GM19328 (cell line): Measurements from ENCODE around the gene HIPK2.
"Not testable (repeated sequence)": the region's sequence is repeated elsewhere in the genome, so short reads cannot be mapped to it uniquely, and the experiment has no call there.

Source experiments
- ATAC-seq: cut with Tn5 transposase; IDR thresholded peaks from one replicate; pipeline ENCODE4 v1.9.1; 2021; ENCODE audit warnings: mild to moderate bottlenecking, moderate library complexity; ENCODE audit not compliant: unreplicated experiment

Gene HIPK2

GRCh38 chr7:139635526-139636302 lies 142.1 kb downstream of the HIPK2 start:
- ATAC-seq: no peak

DNA sequence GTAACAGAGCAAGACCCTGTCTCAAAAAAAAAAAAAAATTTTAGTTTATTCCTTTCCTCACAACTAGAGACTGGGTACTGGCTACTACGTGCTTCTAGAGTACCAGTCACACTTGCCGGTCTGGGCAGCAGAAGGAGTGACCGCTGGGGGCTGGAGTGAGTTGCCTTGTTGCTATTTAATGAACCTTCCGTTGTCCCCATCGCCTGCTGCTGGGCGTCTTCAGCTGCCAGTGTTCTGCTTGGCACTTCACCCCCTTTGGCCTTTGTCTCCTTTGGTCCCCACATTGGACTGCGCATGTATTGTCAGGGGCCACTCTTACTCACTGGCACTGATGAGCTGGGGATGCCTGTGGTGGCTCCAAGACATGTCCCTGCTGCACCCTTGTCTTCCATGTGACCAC lies 143.7 kb downstream of the HIPK2 start:
- no peak for ATAC-seq

GRCh38 chr7:139631520-139632031 lies 146.2 kb downstream of the HIPK2 start:
- ATAC-seq: no peak

- no peak for ATAC-seq
Observed at GRCh38 chr7:139630643-139631519, 146.9 kb downstream of the HIPK2 start.

DNA sequence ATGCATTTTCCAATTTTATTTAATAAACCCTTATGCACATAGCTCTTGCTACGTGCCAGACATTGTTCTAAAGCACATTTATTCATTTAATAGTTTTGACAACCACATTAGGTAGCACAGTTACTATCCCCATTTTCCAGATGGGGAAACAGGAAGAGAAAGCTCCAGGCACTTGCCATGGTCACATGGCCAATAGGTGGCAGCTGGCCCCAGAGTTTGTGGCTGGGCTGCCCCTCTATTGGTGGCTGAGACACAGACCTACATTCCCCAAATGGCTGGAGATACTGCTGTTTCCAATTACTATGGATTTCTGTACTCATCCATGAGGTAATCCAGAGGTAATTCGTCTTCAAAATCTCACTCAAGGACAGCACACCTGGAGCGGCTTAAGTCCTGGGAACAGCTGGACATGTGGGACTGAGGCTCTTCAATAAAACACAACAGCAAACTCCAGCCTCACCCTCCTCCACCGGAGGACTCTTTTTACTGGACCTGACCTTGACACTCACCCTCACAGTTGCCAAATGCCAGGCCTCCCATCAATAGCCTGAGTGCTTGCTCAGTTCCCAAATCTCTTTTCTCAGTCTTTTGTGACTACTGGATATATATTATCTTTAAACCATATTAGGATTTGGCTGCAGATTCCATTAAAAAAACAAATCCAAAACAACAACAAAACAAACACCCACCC lies 148.3 kb downstream of the HIPK2 start:
- no peak for ATAC-seq

GRCh38 chr7:139627831-139628230 lies 150.0 kb downstream of the HIPK2 start:
- ATAC-seq: no peak

- no peak for ATAC-seq
Observed at GRCh38 chr7:139626817-139627216, 151.0 kb downstream of the HIPK2 start.

DNA sequence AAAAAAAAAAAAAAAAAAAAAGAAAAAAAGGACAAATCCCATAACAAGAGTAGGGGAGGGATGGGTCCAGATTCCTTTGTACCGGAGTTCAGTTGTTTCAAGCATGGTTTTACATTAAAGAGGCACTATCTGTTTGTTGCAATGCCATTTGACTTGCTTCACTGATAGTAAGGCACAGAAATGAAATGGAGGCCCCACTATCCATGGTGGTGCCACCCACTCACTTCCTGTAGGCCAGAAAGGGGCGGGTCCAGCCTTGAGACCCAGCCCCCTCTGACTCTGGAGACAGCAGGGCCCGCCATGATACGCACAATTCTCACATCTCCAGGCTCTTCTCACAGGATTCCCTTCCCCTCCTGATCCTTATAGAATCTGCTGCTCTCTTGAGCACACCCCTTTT lies 154.3 kb downstream of the HIPK2 start:
- ATAC-seq: no peak

GRCh38 chr7:139620676-139621344 lies 157.0 kb downstream of the HIPK2 start:
- no peak for ATAC-seq

- ATAC-seq: no peak
Observed at GRCh38 chr7:139619367-139619657, 158.5 kb downstream of the HIPK2 start.

GRCh38 chr7:139618482-139619366 lies 159.1 kb downstream of the HIPK2 start:
- no peak for ATAC-seq

DNA sequence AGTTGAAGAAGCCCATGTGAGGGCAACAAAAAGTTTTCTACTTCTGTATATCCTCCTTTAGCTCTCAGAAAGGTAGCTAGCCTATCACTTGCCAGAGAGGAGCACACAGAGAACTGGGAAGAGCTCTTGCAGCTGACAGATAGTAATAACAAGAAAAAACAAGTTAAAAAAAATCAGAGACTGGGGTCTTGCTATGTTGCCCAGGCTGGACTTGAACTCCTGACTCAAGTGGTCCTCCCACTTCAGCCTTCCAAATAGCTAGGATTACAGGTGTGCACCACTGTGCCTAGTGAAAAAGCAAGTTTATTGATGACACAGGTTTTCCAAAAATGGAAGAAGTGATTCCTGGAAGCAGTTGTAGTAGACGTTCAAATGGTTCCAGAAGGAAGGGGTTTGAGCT lies 160.7 kb downstream of the HIPK2 start:
- no peak for ATAC-seq

DNA sequence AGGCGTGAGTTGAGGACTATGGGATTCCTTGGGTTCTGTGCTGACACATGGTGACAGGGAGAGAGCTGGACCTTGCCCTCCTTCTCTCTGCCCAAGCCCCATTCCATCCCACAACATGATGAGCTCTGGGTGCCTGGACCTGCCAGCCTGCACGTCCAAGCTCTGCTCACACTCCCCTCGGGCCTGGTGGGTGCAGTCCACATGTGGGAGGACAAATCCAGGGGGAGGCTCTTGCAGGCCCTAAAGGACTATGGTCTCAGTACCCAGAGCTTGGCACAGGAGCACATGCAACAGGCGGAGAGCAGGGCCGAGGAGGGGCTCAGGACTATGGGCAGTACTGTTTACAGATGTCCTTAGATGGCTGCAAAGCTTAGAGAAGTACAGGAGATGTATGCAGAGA lies 162.9 kb downstream of the HIPK2 start:
- no peak for ATAC-seq

- ATAC-seq: no peak
Observed at GRCh38 chr7:139613971-139614411, 163.8 kb downstream of the HIPK2 start.

- not testable (repeated sequence) for ATAC-seq
Observed at GRCh38 chr7:139611556-139611955, 166.2 kb downstream of the HIPK2 start.

GRCh38 chr7:139610595-139610994 lies 167.2 kb downstream of the HIPK2 start:
- ATAC-seq: no peak

GRCh38 chr7:139603896-139604295 lies 173.9 kb downstream of the HIPK2 start:
- ATAC-seq: no peak

DNA sequence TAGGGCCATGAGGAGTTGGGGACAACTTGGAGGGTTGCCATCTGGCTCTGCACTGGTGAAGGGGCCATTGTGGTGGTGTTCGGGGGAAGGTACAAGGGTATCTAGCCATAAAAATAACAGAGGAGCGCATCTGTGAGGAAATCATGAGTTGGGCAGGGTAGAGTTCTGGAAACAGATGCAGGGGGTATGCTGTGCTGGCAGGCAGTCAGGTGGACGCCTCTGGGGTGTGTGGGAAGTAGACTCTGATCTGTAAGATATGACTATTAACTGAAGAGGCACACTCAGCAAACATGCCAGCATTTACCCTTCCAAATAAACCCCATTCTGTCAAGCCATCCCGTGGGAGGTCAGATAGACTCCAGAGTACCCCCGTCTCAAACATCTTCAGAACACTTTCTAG lies 174.5 kb downstream of the HIPK2 start:
- ATAC-seq: no peak

DNA sequence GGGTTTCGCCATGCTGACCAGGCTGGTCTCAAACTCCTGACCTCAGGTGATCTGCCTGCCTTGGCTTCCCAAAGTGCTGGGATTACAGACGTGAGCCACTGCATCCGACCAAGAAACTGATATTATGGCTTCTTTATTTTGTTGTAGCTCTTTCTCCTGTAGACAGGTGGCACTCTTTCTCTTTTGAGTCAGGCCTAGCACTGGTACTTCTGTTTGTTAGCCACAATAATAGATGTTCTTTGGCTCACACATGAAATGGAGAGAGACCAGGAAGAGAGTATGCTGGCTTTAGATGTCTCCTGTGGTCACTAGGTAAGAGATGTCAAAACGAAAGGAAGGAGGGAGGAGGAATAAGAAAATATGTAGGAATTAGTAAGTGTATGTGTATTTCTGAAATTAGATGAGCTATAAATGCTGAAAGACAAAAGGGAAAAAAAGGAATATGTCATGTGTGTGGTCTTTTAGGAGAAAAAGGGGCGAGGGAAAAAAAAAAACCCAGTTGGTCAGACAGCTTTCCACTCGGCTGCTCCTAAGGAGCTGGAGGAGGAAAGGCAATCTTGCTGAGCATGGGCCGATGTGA lies 175.6 kb downstream of the HIPK2 start:
- no peak for ATAC-seq

DNA sequence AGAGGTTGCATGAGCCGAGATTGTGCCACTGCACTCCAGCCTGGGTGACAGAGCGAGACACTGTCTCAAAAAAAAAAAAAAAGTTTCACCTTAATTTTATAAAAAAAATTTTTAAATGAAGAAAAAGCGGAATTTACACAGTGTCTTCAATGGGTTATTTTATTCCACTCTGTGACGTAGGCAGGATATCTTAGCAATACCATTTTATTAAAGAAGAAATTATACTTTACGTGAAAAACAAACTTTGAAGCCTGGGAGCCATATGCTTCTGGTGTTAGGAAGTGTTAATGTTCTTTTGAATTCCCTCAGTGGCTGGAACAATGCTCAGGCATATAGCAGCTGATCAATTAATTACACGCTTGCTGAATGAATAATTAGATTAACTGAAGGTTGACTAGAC lies 176.6 kb downstream of the HIPK2 start:
- ATAC-seq: no peak
